ENCODE results near the gene HYAL2.

Gene HYAL2

DNA sequence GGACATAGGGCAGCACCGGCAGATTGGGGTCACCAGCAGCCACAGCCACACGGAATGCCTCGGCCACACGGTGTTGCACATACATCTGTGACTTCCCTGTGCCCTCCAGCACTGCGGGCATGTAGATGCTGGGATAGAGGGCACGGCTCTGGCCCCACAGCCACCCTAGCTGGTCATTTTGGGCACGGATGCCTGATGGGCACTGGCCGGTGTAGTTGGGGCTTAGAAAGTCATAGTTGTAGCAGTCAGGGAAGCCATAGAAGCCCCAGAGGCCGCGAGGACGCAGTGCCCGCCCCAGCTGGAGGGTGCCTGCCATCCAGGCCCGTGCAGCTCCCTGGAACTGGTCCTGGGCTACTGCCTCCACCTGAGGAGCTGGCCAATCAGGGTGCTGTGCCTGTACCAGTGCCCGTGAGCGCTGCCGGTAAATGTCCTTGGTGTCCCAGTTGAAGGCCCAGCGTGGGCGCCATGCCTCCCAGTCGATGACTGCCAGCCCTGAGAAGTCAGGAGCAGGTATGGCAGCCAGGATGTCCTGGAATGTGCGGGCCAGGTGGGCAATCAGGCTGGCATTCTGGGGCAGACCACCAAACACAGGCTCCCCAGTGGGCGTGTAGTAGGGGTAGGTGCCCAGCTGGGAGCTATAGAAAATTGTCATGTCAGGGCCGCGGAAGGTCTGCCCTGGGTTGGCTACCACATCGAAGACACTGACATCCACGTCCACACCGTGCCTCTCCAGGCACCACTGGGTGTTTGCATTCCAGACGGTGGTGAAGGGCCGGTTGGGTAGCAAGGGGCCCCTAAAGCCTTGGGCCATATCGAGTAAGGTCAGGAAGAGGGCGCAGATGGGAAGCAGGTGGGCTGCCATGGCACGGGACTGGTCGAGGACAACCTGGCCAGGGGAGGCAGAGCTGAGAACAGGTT is 20.2 kb downstream of the HYAL2 start:
- no peak for DNase-seq

DNA sequence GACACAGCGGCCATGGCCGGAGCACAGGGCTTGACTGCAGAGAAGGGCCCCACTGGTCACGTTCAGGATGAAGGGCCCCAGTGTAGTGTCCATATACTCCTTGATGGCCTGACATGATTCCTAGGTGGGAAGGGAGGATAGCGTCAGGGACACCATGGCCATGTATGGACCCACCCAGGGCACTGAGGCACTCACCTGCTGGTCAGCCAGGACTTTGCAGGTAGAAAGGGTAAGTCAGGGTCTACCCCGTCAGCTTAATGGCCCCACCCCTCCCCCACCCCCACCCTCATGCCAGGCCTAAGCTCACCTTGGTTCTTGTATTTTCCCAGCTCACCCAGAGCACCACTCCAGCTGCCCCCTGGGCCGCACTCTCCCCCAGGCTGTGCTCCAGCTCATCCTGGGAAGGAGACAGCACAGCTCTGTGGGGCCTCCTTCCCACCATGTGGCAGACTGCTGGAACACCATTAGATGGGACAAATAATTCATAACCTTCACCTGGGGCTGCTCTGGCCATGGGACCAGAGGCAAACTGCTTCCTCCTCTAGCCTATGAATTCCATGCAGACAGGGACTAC is 21.8 kb downstream of the HYAL2 start:
- no peak for DNase-seq

DNA sequence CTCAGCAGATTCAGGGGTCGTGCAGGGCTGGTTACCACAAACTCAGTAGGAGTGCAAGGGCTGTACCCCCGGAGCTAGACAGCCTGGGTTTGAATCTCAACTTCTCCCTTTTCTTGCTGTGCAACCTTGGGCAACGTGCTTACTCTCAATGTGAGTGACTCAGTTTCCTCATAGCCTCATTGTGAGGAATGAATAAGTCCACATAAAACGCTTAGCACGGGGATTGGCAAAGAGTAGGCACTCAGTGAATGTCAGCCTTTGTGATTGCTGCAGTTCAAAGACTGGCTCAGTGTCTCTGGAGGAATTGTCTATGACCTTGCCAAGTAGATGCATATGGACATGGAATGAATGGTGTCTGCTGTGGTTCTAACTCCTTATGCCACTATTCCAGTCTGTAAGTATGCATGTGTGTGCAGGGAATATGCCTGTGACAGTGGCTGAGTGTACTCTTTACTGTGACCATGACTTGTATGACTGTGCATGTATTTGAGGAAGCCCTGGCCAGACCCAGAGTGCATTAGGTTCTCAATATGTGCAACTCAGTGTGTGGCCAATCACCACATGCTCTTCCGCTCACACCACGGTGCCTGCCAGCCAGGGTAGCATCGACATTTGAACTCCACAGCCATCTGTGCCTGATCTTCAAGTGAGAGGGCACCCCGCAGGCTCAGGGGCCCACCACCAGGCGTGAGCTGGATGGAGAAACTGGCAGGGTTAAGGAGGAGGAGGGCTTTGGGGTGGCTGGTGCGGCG is 22.4 kb downstream of the HYAL2 start:
- DNase-seq, result no peak

DNA sequence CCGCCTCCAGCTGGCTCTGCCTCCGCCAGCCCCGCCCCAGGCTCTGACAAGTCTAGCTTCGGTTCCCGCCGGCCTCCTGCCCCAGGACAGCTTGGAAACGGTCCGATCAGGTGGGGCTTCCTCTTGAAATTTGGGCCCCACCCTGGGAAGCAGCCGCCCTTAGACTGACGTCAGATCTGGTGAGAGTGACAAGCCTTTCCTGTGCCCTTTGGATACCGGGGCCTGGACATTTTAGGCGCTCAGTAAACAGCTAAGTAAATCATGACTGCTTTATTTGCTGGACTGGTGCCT is 23.0 kb downstream of the HYAL2 start:
- no peak for DNase-seq

DNA sequence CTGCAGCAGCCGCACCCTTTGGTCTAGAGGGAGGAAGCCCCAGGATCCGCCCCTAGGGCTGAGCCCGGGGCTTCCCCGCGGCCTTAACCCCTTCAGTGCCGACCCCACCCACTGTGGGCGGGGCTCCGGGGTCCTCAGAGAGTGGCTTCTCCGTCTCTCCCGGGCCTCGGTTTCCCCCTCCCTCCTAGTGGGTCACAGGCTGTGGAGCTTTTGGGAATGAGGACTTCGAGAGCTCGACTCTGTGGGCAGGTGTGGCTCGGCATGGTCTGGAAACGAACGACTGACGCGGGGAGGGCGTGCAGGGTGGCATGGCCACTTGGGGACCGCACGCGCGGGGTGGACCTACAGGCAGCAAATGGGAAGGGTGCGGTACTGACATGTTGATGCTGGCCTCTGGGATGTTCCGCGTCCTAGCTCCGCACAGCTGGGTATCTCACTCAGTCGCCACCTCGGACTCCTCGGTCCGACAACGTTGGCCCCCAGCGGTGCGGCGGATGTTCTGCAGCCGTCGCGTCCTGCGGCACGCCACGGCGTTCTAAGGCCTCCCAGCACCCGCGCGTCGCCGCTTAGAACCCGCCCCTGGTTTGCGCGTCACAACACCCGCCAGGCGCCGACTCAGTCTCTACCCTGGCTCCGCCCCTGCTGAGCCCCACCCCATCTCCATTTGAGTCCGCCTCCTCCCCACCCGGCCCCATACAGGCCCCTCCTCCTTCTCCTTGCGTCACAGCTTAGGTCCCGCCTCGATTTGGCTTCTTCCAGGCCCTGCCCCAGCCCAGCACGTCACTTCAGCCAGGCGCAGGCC is 23.5 kb downstream of the HYAL2 start, which contains the start of the genes HYAL3 and NAA80:
Gene HYAL3 (minus strand): TSS at position 570 of the 802 bp plus-strand sequence. CDS start 3,803 bp downstream, outside the sequence.
Gene NAA80 (minus strand): TSS at position 570 of the 802 bp plus-strand sequence. CDS start 1,942 bp downstream, outside the sequence.
- peak; percentile 87 to 93 for DNase-seq

DNA sequence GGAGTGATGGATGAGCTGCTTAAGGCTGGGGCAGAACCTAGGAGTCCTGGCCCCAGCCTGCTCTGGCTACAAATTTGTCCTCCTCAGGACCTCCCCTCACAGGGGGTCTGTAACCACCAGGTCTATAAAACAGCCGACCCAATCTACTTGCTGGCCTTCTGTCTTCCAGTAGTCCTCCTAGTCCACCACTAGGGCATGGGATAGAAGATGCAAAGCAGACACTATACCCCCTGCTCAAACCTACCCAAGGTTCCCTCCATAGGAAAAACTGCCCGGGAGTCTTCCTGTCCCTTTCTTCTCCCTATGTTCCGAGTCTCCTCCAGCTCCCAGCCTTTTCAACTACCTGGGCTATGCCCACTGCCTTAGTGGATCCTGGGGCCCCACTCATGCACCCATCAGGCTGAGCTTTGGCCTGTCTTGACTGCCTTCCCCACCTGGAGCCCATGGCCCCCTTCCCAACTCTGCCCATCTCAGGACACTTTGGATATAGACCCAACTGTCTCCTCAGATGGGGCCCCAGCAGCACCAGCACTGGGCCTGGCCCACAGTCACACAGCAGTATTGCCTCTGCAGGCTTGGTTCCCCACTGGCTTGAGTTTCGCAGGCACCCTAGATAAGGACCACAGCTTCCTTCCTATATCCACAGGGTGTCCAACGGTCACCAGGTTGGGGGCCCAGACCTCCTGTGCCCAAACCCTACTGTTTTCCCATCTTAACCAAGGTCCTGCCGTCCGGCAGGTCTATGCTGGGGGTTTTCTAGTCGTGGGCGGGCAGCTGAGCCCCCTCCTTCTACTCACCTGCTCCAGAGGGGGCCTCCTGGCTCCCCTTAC is 24.4 kb downstream of the HYAL2 start:
- DNase-seq, result no peak

DNA sequence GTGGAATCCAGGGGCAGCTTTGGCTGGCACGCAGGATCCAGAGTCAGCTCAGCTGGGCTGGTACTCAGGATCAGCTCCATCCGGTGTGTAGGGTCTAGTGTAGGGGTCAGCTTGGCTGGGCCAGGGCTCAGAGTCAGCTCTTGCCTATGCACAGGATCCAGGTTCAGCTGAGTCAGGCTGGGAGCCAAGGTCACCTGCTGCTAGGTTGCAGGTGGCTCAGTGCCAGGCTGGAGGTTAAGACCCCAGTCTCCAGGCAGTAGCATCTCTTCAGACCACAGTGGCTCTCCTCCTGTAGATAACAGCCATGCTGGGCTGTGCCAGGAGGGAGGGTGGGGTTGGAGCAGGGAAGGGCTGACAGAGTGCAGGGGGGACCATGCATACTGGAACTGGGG is 25.2 kb downstream of the HYAL2 start:
- DNase-seq, result no peak

DNA sequence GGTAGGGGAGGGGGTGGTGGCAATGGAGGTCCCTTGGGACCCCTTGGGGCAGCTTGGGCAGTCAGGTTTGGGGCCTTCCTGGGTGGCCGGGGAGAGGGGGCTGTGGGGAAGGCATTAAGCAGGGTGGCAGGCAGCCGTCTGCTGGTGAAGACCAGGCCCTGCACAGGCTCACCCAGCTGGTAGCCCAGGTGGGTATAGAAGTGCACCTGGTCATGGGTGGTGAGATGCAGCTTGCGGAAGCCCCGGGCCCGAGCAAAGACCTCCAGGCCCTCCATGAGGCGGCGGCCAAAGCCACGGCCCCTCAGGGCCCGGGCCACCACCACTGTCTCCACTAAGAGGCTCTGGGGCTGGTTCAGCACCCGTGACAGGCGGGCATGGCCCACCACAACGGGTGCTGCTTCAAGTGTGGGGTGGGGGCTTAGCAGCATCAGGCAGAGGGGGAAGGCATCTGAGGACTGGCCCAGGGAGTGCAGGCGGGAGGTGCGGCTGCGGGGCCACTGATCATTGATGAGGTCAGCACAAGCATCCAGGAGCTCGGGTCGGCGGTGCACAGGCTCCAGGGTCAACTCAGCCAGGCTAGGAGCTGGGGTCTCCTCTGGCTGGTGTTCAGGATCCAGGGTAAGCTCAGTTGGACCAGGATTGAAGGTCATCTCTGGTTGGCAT is 25.7 kb downstream of the HYAL2 start:
- DNase-seq, result no peak

DNA sequence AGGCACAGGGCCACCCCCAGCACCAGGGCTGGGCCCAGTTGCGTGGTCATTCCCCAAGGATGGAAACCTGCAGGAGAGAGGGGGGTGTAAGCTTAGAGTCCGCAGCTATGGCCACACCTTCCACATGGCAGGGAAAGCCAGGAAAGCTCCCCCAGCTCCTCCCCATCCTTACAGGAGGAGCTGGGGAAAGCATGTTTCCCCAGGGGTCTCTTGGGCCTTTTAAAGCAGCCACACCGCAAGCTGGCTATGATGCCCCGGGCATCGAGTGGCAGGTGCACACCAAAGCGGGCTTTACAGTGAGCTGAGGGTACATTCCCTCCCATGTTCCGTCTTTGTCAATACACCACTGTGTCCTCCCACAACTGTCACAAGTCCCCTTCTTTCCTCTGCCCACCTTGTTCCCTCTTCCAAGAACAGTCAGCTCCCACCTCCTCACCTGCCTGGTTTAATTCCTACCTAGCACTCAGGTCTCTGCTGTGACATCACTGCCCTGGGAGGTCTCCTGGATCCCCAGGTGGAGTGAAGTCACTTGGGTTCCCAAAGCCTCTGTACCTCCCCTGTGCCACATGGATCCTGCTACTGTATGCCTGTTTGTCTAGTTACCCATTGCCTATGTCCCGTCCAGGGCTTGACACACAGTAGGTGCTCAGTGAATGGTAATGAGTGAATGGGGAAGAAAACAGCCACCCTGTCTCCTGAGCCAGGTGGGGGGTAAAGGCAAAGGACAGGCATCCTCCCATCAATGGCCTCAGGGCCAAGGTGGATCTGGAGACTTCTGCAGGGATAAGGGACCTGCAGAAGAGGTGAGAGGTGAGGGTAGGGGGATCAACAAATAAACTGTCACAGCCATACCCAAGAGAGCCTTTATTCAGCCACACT is 26.8 kb downstream of the HYAL2 start:
- DNase-seq, result no peak

DNA sequence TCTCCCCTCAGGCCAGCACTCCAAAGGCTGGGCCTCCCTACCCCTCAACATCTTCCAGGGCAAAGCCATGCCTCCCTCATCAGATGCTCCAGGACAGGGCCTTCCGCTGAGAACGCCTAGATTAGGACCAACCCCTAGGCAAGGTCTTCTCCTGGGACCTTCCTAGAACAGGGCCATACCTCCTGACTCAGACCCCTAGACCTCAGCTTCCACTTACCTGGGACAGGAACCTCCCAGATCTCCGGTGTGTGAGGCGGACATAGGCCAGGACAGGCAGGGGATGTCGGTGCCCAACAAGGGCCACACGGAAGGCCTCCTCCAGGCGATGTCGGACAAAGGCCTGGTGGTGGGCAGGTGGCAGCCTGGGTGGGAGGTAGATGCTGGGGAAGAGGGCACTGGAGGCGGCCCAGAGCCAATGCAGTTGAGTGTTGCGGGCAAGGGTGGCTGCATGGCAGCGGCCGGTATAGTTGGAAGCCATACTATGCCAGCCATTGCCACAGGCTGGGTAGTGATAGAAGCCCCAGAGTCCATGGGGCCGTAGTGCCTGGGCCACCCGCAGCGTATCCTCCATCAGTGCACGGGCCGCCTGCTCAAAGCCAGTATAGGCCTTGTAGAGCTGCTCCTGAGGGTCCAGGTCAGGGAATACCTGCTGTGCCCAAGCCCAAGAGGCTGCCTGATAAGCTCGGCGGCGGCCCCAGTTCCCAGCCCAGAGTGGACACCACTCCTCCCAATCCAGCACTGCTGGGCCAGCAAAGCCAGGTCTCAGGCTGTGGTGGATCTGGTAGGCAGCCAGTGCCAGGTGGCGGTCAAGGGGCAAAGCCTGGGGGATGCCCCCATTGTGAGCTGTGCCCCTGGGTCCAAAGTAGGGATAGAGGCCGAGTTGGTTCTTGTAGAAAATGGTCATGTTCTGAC is 27.8 kb downstream of the HYAL2 start:
- no peak for DNase-seq

DNA sequence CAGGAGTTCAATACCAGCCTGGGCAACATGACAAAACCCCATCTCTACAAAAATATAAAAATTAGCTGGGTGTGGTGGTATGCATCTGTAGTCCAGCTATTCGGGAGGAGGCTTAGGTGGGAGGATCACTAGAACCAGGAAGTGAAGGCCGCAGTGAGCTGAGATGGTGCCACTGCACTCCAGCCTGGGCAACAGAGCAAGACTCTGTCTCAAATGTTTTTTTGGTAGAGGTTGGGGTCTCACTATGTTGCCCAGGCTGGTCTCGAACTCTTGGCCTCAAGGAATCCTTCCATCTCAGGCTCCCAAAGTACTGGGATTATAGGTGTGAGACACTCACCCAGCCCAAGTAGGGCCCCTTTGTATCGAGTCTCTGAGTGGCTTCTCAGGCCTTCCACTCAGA is 28.5 kb downstream of the HYAL2 start:
- DNase-seq, result no peak

DNA sequence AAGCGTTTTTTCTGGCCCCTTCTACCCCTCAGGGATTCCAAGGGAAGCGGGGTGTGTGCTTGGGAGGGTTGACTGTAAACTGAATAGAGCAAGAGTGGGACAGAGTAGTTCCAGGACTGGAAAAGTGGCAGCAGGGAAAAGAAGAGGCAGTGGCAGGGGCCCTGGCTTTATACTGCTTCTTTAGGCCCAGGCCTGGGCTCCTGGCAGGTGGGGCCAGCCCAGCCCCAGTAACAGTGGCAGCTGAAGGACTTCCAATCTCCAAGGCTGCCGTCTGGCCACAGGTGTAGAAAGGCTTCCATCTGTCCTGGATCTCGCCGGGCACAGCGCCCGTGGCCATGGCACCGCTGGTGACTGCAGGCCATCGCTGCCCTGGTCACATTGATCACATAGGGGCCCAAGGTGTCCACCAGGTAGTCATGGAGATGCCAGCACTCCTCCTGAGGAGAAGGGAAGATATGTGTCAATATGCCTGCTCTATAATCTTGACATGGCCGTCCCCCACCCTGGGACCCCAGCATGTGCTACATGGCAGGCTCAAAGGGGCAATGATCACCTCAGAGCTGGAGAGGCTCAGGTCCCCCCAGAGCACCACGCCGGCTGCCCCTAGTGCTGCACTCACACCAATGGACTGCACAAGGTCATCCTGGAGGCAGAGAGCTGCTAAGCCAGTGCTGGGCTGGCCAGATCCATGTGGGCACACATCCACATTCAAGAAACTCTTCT is 29.3 kb downstream of the HYAL2 start:
- no peak for DNase-seq

DNA sequence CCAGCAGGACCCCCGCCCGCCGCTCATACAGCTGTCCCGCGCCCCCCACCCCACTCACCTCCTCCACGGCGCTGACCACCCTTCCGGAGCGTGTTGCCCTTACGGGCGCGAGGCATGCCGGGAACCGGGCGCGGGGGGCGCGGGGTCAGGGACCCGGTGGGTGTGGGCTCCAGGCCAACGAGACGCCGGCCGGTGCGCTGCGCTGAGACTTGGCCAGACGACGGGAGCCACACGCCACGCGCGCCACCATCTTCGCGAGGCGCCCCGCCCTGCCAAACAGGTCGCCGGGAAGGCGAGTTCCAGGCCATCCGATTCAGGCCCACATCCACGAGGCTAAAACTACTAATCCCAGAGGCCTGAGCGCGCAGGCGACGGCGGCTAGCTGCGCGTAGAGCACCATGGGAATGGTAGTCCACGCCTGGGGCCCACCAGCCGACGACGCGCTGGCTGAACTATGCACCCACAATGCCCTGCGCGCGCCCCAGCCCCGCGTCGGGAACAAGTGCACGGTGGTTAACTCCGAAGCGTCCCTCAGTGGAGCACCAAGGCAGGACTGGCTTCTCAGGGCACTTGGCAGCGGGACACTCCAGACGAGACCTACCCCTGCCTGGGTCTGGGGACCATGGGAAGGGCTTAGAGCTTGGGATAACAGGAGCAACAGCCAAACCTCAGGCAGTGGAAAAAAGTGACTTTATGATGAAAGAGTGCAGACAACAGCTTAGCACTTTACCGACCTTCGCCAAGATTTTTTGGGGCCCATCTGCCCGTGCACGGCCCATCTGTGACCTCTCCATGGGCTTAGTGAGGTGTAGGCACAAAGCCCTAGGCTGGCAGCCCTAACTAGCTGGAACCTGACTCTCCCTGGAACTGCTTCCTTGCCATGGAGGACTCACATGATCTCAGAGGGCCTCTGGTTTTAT is 30.1 kb downstream of the HYAL2 start, which contains the start of gene IFRD2:
Gene IFRD2 (minus strand): TSS at position 271 of the 920 bp plus-strand sequence. CDS start 155 bp downstream, at position 116.
- DNase-seq, result peak; percentile 64 to 92

DNA sequence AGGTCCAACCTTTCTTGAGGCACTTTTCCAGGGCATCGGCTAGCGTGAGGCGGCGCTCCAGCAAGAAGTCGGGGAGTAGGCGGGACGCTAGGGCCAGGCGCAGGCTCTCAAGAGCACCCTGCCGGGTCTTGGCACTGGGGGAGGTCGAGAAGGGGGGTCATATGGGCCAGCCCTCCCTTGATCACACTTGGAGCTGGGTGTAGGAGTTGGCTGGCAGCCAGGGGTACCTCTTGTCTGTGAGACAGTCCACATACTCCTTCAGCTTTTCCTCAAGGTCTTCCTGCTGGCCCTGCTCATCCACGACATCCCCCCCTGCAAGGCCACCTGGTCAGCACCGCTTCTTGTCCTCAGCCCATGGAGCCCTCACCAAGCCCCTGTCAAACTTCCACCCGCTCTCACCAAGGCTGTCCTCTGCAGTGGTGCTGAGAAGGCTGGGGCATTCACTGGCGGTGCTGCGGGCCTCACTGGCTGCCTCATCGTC is 32.3 kb downstream of the HYAL2 start:
- DNase-seq, result no peak

DNA sequence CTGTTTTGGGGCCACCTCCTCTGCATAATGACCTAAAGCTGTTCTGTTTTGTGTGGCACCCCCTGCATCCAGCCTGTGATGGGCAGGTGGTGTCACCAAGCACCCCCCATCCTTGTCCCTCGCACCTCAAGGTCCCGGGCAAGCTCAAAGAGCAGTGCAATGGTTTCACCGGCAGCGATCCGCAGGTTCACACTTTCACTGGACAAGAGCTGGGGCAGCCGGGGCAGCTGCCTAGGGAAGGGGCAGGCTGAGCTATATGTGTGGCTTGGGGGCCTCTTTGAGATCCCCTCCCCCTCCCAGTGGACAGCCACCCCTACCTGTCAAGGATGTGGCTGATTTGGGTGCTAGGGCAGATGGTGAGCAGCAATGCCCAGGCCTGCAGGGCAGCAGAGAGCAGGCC is 33.4 kb downstream of the HYAL2 start:
- DNase-seq, result no peak

DNA sequence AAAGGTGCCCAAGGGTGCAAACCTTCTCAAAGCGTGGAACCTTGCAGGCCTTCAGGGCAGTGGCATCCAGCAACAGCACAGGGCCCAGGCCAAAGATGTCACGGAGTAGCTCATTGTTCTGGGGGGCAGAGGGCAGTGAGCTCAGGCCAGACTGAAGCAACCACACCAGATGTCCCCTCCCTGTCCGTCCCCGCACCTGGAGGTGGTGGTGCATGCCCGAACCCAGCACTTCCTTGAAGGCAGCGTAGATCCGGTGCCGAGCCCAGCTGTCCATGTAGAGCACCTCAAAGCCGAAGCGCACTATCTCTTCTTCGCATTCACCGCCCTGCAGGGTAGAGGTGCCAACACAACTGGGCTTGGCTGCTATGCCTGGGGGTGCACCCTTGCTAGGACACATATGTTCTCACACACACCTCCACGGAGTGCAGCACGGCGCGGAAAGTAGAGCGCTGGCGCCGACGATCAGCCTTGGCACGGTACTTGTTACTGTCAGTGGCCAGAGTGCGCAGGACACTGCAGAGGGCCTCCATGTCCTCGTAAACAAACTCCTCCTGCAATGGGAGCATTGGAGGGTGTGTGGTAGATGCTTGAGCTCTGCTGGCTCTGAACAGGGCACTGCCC is 34.0 kb downstream of the HYAL2 start:
- DNase-seq, result no peak

DNA sequence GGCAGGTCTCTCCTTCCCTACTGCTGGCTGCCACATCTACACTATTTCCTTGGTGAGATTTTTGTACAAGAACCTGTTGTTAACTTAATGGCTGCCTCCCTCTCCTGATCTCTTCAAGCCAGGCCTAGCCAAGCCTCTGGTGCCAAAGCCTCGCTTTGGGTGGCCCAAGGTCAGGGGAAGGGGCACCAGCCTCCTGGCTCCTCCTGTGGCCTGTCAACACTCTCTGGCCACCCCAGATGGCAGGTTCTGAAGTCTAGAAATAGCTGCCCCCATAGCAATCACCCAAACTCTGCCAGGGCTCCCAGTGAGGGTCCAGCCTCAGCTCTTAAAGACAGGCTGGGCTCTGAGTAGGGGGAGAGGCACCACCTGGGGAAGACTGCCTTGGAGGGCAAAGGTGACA is 35.3 kb downstream of the HYAL2 start:
- DNase-seq, result no peak

Measured in NCI-H187 (cell line).